ENCODE measurements around the gene SV2A.

Gene SV2A

DNA sequence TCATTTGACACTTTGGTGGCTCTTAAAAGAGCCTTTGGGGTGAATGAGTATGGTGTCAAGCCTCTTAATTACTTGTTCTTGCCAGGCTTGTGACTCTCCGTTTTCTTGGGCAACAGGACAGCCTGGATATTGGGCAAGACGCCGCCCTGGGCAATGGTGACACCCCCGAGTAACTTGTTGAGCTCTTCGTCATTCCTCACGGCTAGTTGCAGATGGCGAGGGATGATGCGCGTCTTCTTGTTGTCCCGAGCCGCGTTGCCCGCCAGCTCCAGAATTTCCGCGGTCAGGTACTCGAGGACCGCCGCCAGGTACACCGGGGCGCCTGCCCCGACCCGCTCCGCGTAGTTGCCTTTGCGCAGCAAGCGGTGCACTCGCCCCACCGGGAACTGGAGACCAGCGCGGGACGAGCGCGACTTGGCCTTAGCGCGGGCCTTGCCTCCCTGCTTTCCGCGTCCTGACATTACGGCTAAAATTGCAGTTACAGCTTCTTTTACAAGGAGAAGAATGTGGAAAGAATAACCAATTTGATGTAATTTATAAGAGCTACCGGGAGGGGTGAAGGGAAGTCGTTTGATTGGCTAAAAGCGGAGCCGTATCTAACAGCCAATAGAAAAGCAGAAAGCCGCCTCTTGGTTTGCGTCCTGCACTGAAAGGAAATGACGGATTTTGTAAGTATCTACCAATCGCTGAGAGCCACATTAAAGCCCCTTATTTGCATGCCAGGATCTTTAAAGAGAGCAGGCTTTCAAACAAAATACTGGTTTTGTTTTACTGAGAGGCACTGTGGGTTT is 30.0 kb downstream of the SV2A start (continued):
- TF ChIP-seq ZNF707 (tag by site-specific recombination; IDR thresholded peaks at IDR 0.05), result no peak
- TF ChIP-seq BCL11A (tag by site-specific recombination; IDR thresholded peaks at IDR 0.05; ENCODE audit: low read depth), result no peak
- TF ChIP-seq, protein P1, sequence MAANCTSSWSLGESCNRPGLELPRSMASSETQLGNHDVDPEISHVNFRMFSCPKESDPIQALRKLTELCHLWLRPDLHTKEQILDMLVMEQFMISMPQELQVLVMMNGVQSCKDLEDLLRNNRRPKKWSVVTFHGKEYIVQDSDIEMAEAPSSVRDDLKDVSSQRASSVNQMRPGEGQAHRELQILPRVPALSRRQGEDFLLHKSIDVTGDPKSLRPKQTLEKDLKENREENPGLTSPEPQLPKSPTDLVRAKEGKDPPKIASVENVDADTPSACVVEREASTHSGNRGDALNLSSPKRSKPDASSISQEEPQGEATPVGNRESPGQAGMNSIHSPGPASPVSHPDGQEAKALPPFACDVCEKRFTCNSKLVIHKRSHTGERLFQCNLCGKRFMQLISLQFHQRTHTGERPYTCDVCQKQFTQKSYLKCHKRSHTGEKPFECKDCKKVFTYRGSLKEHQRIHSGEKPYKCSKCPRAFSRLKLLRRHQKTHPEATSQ (tag by site-specific recombination; IDR thresholded peaks at IDR 0.05), result no peak
- no peak for TF ChIP-seq ZNF48 (tag by site-specific recombination; IDR thresholded peaks at IDR 0.05)
- no peak for TF ChIP-seq MYNN (tag by site-specific recombination; IDR thresholded peaks at IDR 0.05; ENCODE audit: borderline replicate concordance)
- TF ChIP-seq ZNF658 (tag by site-specific recombination; IDR thresholded peaks at IDR 0.05), result no peak
- no peak for TF ChIP-seq ZNF624 (tag by site-specific recombination; IDR thresholded peaks at IDR 0.05)
- peak; percentile 19; the same call in 1 of the 2 replicates for TF ChIP-seq KLF8 (tag by site-specific recombination; IDR thresholded peaks at IDR 0.05)
- TF ChIP-seq ZNF169 (tag by site-specific recombination; IDR thresholded peaks at IDR 0.05), result no peak
- TF ChIP-seq ZFP37 (tag by site-specific recombination; IDR thresholded peaks at IDR 0.05), result no peak
- TF ChIP-seq ZNF214 (tag by site-specific recombination; IDR thresholded peaks at IDR 0.05; ENCODE audit: borderline replicate concordance), result no peak
- no peak for TF ChIP-seq ZNF248 (tag by site-specific recombination; IDR thresholded peaks at IDR 0.05)
- peak; percentile 23; the same call in 1 of the 2 replicates for TF ChIP-seq ZNF561 (tag by site-specific recombination; IDR thresholded peaks at IDR 0.05; ENCODE audit: borderline replicate concordance)
- TF ChIP-seq ZBTB48 (tag by site-specific recombination; IDR thresholded peaks at IDR 0.05), result no peak
- TF ChIP-seq ZNF664 (tag by site-specific recombination; IDR thresholded peaks at IDR 0.05), result no peak
- no peak for TF ChIP-seq GLI2 (tag by site-specific recombination; IDR thresholded peaks at IDR 0.05; ENCODE audit: borderline replicate concordance, low read depth)
- TF ChIP-seq ZFP69B (tag by site-specific recombination; IDR thresholded peaks at IDR 0.05), result 0 out of 2 replicates have a peak, but pooled peaks have one; percentile 44
- no peak for TF ChIP-seq ZNF138 (tag by site-specific recombination; IDR thresholded peaks at IDR 0.05; ENCODE audit: borderline replicate concordance)
- TF ChIP-seq ZNF354C (tag by site-specific recombination; IDR thresholded peaks at IDR 0.05; ENCODE audit: borderline replicate concordance, low read depth), result no peak
- peak; percentile 54 for TF ChIP-seq ZEB2 (tag by site-specific recombination; IDR thresholded peaks at IDR 0.05)
- 0 out of 2 replicates have a peak, but pooled peaks have one; percentile 7 for TF ChIP-seq ZNF660 (tag by site-specific recombination; IDR thresholded peaks at IDR 0.05)
- TF ChIP-seq HOXC10 (CRISPR knock-in tag; IDR thresholded peaks at IDR 0.05), result no peak
- TF ChIP-seq ZNF555 (tag by site-specific recombination; conservative IDR thresholded peaks at IDR 0.05), result no peak
- TF ChIP-seq, protein P2, sequence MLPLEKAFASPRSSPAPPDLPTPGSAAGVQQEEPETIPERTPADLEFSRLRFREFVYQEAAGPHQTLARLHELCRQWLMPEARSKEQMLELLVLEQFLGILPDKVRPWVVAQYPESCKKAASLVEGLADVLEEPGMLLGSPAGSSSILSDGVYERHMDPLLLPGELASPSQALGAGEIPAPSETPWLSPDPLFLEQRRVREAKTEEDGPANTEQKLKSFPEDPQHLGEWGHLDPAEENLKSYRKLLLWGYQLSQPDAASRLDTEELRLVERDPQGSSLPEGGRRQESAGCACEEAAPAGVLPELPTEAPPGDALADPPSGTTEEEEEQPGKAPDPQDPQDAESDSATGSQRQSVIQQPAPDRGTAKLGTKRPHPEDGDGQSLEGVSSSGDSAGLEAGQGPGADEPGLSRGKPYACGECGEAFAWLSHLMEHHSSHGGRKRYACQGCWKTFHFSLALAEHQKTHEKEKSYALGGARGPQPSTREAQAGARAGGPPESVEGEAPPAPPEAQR (tag by site-specific recombination; IDR thresholded peaks at IDR 0.05), result no peak
- TF ChIP-seq ZNF621 (tag by site-specific recombination; IDR thresholded peaks at IDR 0.05), result no peak
- TF ChIP-seq, protein P3, sequence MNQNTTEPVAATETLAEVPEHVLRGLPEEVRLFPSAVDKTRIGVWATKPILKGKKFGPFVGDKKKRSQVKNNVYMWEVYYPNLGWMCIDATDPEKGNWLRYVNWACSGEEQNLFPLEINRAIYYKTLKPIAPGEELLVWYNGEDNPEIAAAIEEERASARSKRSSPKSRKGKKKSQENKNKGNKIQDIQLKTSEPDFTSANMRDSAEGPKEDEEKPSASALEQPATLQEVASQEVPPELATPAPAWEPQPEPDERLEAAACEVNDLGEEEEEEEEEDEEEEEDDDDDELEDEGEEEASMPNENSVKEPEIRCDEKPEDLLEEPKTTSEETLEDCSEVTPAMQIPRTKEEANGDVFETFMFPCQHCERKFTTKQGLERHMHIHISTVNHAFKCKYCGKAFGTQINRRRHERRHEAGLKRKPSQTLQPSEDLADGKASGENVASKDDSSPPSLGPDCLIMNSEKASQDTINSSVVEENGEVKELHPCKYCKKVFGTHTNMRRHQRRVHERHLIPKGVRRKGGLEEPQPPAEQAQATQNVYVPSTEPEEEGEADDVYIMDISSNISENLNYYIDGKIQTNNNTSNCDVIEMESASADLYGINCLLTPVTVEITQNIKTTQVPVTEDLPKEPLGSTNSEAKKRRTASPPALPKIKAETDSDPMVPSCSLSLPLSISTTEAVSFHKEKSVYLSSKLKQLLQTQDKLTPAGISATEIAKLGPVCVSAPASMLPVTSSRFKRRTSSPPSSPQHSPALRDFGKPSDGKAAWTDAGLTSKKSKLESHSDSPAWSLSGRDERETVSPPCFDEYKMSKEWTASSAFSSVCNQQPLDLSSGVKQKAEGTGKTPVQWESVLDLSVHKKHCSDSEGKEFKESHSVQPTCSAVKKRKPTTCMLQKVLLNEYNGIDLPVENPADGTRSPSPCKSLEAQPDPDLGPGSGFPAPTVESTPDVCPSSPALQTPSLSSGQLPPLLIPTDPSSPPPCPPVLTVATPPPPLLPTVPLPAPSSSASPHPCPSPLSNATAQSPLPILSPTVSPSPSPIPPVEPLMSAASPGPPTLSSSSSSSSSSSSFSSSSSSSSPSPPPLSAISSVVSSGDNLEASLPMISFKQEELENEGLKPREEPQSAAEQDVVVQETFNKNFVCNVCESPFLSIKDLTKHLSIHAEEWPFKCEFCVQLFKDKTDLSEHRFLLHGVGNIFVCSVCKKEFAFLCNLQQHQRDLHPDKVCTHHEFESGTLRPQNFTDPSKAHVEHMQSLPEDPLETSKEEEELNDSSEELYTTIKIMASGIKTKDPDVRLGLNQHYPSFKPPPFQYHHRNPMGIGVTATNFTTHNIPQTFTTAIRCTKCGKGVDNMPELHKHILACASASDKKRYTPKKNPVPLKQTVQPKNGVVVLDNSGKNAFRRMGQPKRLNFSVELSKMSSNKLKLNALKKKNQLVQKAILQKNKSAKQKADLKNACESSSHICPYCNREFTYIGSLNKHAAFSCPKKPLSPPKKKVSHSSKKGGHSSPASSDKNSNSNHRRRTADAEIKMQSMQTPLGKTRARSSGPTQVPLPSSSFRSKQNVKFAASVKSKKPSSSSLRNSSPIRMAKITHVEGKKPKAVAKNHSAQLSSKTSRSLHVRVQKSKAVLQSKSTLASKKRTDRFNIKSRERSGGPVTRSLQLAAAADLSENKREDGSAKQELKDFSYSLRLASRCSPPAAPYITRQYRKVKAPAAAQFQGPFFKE (tag by site-specific recombination; IDR thresholded peaks at IDR 0.05; ENCODE audit: borderline replicate concordance), result no peak
- peak; percentile 47 for TF ChIP-seq SETDB1 (IDR thresholded peaks at IDR 0.05; ENCODE audit: insufficient read length, low read length)
- TF ChIP-seq ZNF398 (tag by site-specific recombination; IDR thresholded peaks at IDR 0.05), result no peak
